OCI-LY3 (cell line): ENCODE results near the gene SERPINB10.
A peak's percentile ranks its signal among the peaks of the same experiment; 100 is the strongest.

Experiments used
- H2AFZ ChIP-seq: fragments of 200-600, 300-600 bp; shearing (Covaris generic); 2 replicates; pipeline ENCODE4 v1.6.0; 2014; ENCODE audit warnings: antibody characterized with exemption, low read depth, low read length
- H3K27ac ChIP-seq: fragments of 200-600, 300-600 bp; sonication (generic); 2 replicates; pipeline ENCODE4 v1.5.1; 2014; ENCODE audit warnings: mild to moderate bottlenecking, low read length, moderate library complexity, mixed read lengths
- H3K27me3 ChIP-seq: fragments of 200-600, 300-600 bp; sonication (generic); 2 replicates; pipeline ENCODE4 v1.6.1; 2014; ENCODE audit warnings: low read depth, low read length, mixed read lengths
- H3K36me3 ChIP-seq: fragments of 200-600, 300-600 bp; sonication (generic); replicated peaks from 2 replicates; pipeline ENCODE3; 2014; ENCODE audit warnings: low read depth, low read length, mixed read lengths
- H3K4me1 ChIP-seq: fragments of 300-600, 200-600 bp; sonication (generic); 2 replicates; pipeline ENCODE4 v1.6.1; 2014; ENCODE audit warnings: low read length, mixed read lengths
- H3K4me2 ChIP-seq: fragments of 200-600, 300-600 bp; sonication (generic); 2 replicates; pipeline ENCODE4 v1.6.1; 2014; ENCODE audit warnings: low read length, mixed read lengths
- H3K4me3 ChIP-seq: fragments of 300-600, 200-600 bp; sonication (generic); 2 replicates; pipeline ENCODE4 v1.5.1; 2014; ENCODE audit warnings: antibody characterized with exemption, mild to moderate bottlenecking, low read length, moderate library complexity
- H3K79me2 ChIP-seq: fragments of 300-600, 200-600 bp; shearing (Covaris generic); 2 replicates; pipeline ENCODE4 v1.6.1; 2014; ENCODE audit warnings: mild to moderate bottlenecking, low read length, mixed read lengths
- H3K9ac ChIP-seq: fragments of 300-600, 200-600 bp; shearing (Covaris generic); 2 replicates; pipeline ENCODE4 v1.6.0; 2014; ENCODE audit warnings: mild to moderate bottlenecking, low read length, moderate library complexity
- H3K9me3 ChIP-seq: fragments of 200-600, 300-600 bp; shearing (Covaris generic); 2 replicates; pipeline ENCODE4 v1.6.1; 2014; ENCODE audit warnings: low read length, mixed read lengths; ENCODE audit not compliant: insufficient read depth
- H4K20me1 ChIP-seq: fragments of 200-600, 300-600 bp; sonication (generic); 2 replicates; pipeline ENCODE4 v1.6.1; 2016; ENCODE audit warnings: low read length, mixed read lengths; ENCODE audit not compliant: insufficient read depth
- CTCF ChIP-seq: fragments of 200-600, 300-600 bp; sonication (generic); IDR thresholded peaks from 2 replicates; pipeline ENCODE4 v1.5.1; 2014; ENCODE audit warnings: antibody characterized with exemption, low read length, low read depth
- EZH2phosphoT487 ChIP-seq: fragments of 200-600 bp; shearing (Covaris generic); IDR thresholded peaks from 2 replicates; pipeline ENCODE4 v1.6.1; 2018; ENCODE audit warnings: antibody characterized with exemption, mixed run types, low read depth

SERPINB10 gene

DNA sequence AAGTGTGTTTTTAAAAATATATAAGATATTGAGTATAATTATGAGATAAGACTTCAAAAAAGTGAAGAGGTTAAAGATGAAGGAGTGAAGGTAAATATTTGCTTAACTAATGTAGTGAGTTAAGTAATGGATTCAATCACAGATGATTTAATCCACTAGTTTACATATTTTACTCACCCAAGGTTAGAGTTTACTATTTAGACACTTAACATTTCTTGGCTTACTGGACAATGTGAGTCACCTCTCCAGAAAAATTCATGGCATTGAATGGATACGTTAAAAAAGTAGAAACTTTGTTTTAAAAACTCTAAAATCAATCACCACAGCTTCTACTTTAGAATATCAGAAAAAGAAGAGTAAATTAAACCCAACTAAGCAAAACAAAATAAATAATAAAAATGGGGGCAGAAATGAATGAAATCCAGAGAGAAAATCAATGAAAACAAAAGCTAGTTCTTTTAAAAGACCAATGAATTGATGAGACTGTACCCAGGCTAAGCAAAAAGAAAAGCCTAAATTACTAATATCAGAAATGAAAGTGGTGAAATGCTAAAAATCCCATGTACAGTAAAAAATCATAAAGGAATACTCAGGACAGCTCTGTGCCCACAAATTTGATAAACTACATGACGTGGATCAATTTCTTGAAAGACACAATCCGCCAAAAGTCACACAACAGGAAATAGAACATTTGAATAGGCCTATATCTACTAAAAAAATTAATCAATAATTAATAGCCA, 39.5 kb downstream of the SERPINB10 start:
- H3K79me2 ChIP-seq = no peaks in the 10 kb centered on the region
- TF ChIP-seq CTCF = no peak
- TF ChIP-seq EZH2phosphoT487 = no peak
- no peaks in the 10 kb centered on the region for H4K20me1 ChIP-seq
- peaks cover 8% of the 10 kb centered on the region for H3K27me3 ChIP-seq
- no peak overlapping the region for H3K4me3 ChIP-seq
- no peak overlapping the region for H3K4me2 ChIP-seq
- no peak overlapping the region for H2AFZ ChIP-seq
- H3K9me3 ChIP-seq = no peaks in the 10 kb centered on the region
- peaks cover 14% of the 10 kb centered on the region for H3K4me1 ChIP-seq
- H3K27ac ChIP-seq = no peak overlapping the region
- no peaks in the 10 kb centered on the region for H3K36me3 ChIP-seq
- H3K9ac ChIP-seq = no peak overlapping the region

DNA sequence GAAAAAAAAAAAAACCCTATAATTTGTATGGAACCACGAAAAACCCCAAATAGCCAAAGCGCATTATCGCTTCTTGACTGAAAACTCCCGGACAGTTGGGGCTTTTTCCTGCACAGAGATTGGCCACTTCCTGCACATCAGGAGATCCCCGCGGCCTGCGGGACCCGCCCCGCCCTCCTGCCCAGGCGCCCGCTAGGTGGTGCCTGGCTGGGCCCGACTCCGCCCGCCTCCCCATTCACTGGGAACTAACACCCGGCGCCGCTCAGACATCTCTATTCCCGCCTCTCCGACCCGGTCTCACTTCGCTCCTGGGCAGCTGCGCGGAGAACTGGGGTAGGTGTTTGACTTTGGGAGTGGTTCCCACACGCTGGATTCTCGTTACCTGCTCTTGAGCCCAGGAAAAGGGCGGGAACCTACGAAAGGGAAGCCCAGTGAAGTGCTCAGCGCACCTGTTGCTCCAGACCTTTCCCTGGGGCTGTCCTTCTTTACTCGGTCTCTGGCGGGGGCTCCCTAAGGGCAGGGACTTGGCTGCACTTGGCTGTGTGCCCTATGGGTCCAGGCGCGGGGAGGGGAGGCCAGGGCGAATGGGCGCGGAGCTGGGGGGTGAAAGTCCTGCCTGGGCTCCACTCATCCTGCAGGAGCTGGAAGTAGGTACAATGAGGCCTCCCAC, 41.4 kb downstream of the SERPINB10 start, which contains the start of gene HMSD:
Gene HMSD (plus strand): TSS at position 234 of the 670 bp plus-strand sequence. CDS start 4,155 bp downstream, outside the sequence.
- Histone ChIP-seq H3K4me3 (no peak within 1 kb of the TSS), H3K9me3 (no peaks in the 10 kb centered on the region), H3K36me3 (no peaks in the 10 kb centered on the region), H4K20me1 (no peaks in the 10 kb centered on the region), H3K4me2 (no peak within 1 kb of the TSS), H3K4me1 (peaks cover 14% of the 10 kb centered on the region), H3K27me3 (peaks cover 2% of the 10 kb centered on the region), H3K9ac (no peak within 1 kb of the TSS), H2AFZ (no peak within 1 kb of the TSS), H3K27ac (no peak within 1 kb of the TSS), H3K79me2 (no peaks in the 10 kb centered on the region)
- TF ChIP-seq EZH2phosphoT487 = no peak
- no peak for TF ChIP-seq CTCF

GRCh38 chr18:63951302-63951705, 43.5 kb downstream of the SERPINB10 start:
- no peaks in the 10 kb centered on the region for H3K9me3 ChIP-seq
- H2AFZ ChIP-seq = no peak overlapping the region
- no peak overlapping the region for H3K9ac ChIP-seq
- no peak overlapping the region for H3K27ac ChIP-seq
- peaks cover 14% of the 10 kb centered on the region for H3K4me1 ChIP-seq
- H4K20me1 ChIP-seq = no peaks in the 10 kb centered on the region
- H3K79me2 ChIP-seq = no peaks in the 10 kb centered on the region
- peak overlapping the region; percentile 36 for H3K4me2 ChIP-seq
- H3K27me3 ChIP-seq = peaks cover 3% of the 10 kb centered on the region; the same call in 1 of the 2 replicates
- H3K4me3 ChIP-seq = peak overlapping the region; percentile 25; the same call in 1 of the 2 replicates
- TF ChIP-seq CTCF (peak; percentile 49), EZH2phosphoT487 (no peak)
- no peaks in the 10 kb centered on the region for H3K36me3 ChIP-seq

DNA sequence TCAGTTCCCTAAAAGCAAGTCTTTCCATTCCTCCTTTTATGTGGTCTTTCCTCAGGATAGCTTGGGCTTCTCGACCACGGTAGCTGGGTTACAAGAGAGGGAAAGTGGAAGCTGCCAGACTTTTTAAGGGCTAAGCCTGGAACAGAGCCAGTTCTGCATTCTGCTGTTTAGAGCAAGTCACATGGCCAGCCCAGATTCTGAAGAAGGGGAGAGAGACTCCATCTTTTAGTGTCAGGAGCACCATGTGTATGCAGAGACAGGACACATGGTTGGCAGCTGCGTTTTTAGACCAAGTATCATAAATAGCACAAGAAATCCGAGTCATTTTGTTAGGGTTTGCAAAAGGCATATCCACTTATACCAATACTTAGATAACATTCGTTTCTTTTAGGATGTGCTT, 46.1 kb downstream of the SERPINB10 start:
- H2AFZ ChIP-seq = no peak overlapping the region
- H4K20me1 ChIP-seq = no peaks in the 10 kb centered on the region
- H3K79me2 ChIP-seq = no peaks in the 10 kb centered on the region
- peaks cover 15% of the 10 kb centered on the region for H3K27me3 ChIP-seq
- H3K4me1 ChIP-seq = peaks cover 14% of the 10 kb centered on the region
- H3K4me2 ChIP-seq = no peak overlapping the region
- no peak overlapping the region for H3K27ac ChIP-seq
- TF ChIP-seq EZH2phosphoT487 (no peak), CTCF (no peak)
- no peak overlapping the region for H3K4me3 ChIP-seq
- H3K9me3 ChIP-seq = no peaks in the 10 kb centered on the region
- H3K36me3 ChIP-seq = no peaks in the 10 kb centered on the region
- H3K9ac ChIP-seq = no peak overlapping the region
